ENCODE data around the gene FCGBP.
"Not testable (repeated sequence)": the region's sequence is repeated elsewhere in the genome, so short reads cannot be mapped to it uniquely, and the experiment has no call there.

Gene FCGBP

GRCh38 chr19:39917561-39918182 lies 16.8 kb downstream of the FCGBP start:
- no peak for DNase-seq (ENCODE audit: low spot score)

- no peak for DNase-seq (ENCODE audit: low spot score)
Observed at GRCh38 chr19:39916851-39917396, 17.5 kb downstream of the FCGBP start.

DNA sequence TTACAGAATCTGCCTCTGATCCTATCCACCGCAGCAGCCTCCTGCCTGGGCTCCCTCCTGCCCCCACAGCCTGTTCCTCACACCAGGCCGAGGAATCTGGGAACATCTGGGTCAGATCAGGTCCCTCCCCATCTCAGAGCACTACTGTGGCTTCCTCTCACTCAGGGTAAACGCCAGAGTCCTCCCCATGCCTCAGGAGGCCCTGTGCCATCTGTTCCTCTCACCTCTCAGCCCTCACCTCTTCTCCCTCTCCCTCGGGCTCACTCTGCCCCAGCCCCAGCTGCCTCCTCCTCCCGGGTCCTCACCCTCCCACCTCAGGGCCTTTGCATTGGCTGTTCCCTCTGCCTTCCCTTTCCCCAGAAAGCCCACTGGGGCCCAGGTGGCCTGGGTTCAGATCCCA lies 18.2 kb downstream of the FCGBP start:
- DNase-seq (ENCODE audit: low spot score) = no peak

GRCh38 chr19:39915848-39916215 lies 18.6 kb downstream of the FCGBP start:
- no peak for DNase-seq (ENCODE audit: low spot score)

GRCh38 chr19:39915101-39915847 lies 19.2 kb downstream of the FCGBP start:
- DNase-seq (ENCODE audit: low spot score) = no peak

DNA sequence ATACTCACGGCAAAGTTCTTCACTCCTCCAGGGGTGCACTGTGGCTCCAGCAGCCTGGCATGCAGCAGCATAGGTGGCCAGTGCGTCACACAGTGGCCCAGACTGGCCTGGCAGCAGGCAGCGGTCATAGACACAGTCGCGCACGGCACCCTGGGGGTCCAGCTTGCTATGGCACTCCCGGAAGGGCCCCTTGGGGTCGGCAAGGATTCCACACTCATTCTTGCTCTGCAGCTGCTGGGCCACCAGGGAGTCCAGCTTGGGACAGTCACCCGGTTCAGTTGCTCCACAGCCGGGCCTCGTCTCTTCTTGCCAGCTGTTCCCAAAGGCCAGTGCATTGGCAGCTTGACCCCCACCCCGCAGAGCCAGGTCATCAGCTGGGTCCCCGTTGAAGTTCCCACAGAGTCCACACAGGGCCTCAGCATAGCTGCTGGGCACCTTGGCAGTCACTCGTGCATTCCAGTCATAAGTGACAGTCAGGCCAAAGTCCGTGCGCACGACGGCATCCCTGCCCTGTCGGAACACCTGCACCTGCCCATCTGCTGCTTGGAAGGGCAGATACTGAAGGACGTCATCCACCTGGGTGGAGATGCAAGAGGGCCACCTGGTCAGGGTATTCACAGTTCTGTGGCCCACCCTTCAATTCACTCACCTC lies 20.6 kb downstream of the FCGBP start:
- DNase-seq (ENCODE audit: low spot score) = no peak

GRCh38 chr19:39908803-39909202 lies 25.6 kb downstream of the FCGBP start:
- no peak for DNase-seq (ENCODE audit: low spot score)

GRCh38 chr19:39906820-39907611 lies 27.4 kb downstream of the FCGBP start:
- DNase-seq (ENCODE audit: low spot score) = no peak

- no peak for DNase-seq (ENCODE audit: low spot score)
Observed at GRCh38 chr19:39906283-39906682, 28.2 kb downstream of the FCGBP start.

- not testable (repeated sequence) for DNase-seq (ENCODE audit: low spot score)
Observed at GRCh38 chr19:39903486-39904091, 30.8 kb downstream of the FCGBP start.

DNA sequence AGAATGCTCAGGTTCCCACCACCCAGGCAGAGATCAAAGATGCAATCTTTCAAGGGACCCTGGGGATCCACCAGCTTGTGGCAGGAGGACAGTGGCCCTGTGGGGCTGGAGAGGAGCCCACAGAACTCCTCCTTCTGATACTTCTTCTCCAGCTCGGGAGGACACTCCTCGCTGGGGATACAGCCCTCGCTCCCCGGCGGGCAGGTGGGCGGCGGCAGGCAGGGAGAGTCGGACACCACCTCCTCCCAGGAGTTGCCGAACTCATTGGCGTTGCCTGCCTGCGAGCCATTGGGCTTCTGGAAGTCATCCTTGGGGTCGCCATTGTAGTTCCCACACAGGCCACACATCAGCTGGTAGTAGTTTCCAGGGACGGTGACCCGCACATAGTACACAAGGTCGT lies 32.1 kb downstream of the FCGBP start:
- DNase-seq (ENCODE audit: low spot score) = not testable (repeated sequence)

- not testable (repeated sequence) for DNase-seq (ENCODE audit: low spot score)
Observed at GRCh38 chr19:39901681-39902080, 32.8 kb downstream of the FCGBP start.

- not testable (repeated sequence) for DNase-seq (ENCODE audit: low spot score)
Observed at GRCh38 chr19:39898858-39899257, 35.6 kb downstream of the FCGBP start.

GRCh38 chr19:39897511-39898245 lies 36.8 kb downstream of the FCGBP start:
- not testable (repeated sequence) for DNase-seq (ENCODE audit: low spot score)

- DNase-seq (ENCODE audit: low spot score) = not testable (repeated sequence)
Observed at GRCh38 chr19:39895096-39895495, 39.3 kb downstream of the FCGBP start.

- DNase-seq (ENCODE audit: low spot score) = not testable (repeated sequence)
Observed at GRCh38 chr19:39894236-39894606, 40.2 kb downstream of the FCGBP start.

DNA sequence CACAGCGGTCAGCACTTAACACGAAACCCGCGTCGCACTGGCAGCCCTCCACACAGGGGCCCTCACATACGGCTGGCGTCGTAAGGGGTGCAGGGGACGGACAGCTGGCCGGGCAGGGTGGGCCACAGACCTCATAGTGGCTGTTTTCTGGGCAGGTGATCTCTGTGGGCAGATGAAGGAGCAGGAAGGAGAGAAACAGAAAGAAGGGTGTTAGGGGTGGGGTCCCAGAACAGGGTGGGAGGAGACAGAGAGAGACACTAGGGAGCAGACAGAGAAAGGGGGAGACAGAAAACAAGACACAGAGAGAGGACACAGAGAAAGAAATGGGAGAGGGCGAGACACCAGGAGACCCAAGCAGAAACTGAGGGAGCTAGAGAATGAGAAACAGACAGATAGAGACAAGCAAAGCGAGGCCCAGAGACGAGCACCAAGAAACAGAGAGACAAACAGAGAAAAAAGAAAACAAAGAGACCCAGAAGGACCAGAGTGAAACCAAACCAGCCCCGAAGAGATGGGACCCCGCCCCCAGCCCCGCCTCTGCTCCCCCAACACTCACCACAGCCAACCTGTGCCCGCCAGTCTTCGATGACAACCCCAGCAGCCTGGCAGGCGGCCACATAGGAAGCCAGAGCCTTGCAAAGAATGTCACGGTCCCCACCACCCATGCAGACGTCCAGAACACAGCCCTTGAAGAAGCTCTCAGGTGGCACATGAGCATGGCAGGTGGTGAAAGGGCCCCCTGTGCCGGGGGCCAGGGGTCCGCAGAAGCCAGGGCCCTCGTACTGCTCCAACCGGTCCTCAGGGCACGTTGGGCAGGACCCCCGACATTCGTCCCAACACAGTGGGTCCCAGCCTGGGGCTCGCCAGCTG lies 40.8 kb downstream of the FCGBP start:
- peak; percentile 41 for DNase-seq (ENCODE audit: low spot score)

DNA sequence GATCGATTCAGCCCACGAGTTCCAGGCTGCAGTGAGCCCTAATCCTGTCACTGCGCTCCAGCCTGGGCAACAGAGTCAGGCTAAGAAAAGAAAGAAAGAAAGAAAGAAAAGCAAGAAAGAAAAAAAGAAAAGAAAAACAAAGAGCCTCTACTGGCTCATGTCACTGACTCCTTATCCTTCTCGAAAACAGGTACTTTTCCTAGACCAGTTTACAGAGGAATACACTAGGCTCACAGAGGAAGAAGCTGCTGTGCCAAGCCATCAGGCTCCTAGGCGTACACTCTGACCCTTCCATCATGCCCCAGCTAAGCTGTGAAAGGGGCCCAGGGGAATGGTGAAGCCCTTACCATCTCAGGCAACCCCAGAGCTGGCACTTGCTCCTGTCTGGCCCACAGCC lies 41.9 kb downstream of the FCGBP start:
- not testable (repeated sequence) for DNase-seq (ENCODE audit: low spot score)

- DNase-seq (ENCODE audit: low spot score) = not testable (repeated sequence)
Observed at GRCh38 chr19:39891660-39892505, 42.6 kb downstream of the FCGBP start.

Data from CD4-positive, alpha-beta T cell treated with Interleukin-2 at 100 ng/mL for 4 hours (primary cell).